Endothelial cell of umbilical vein (primary cell): ENCODE results near the gene CPNE5. TPM values are rescaled to one million over a fixed set of nuclear protein-coding genes. Genes with fewer than 3 reads are reported as not detected.

Experiments
- BruUV-seq: library from RNA; stranded (reverse); fragments of 400-500 nt; replicated peaks from 2 replicates; lab custom pipeline; 2021; lab: Mats Ljungman, UMichigan
- CTCF ChIA-PET: fragments of 300-600, 350-600 bp; sonication (Branson Sonifier 250); formaldehyde crosslinking; loops from one replicate; lab custom pipeline; 2021; ENCODE audit warnings: antibody characterized with exemption, inconsistent platforms; lab: Charles Lee
- POLR2A ChIA-PET: fragments of 300-600, 350-600 bp; sonication (Branson Sonifier 250); formaldehyde crosslinking; loops from one replicate; lab custom pipeline; 2021; ENCODE audit warnings: antibody characterized with exemption, inconsistent platforms; lab: Charles Lee
- DNase-seq: peaks from one replicate; pipeline ENCODE4 v3.0.0-alpha.2; 2011; ENCODE audit warnings: low read depth, low spot score
- FAIRE-seq: peaks from 2 replicates; lab custom pipeline; 2011; peaks lifted over from hg19 to GRCh38; lab: Jason Lieb, UNC
- H2AFZ ChIP-seq: 2 replicates; pipeline ENCODE4 v1.6.0; 2012; ENCODE audit warnings: low read depth, low read length, control low read depth, inconsistent platforms
- H3K27ac ChIP-seq: 2 replicates; pipeline ENCODE4 v1.5.1; 2011; ENCODE audit warnings: low read depth, mild to moderate bottlenecking, control low read depth, low read length, moderate library complexity; ENCODE audit not compliant: insufficient read depth
- H3K27me3 ChIP-seq, 2 experiments: 2 replicates each; pipeline versions ENCODE4 v1.6.0 to v1.6.1; 2011; ENCODE audit warnings: low read length in 2 of 2, mixed read lengths in 1 of 2; ENCODE audit not compliant: control insufficient read depth in 2 of 2, insufficient read depth in 2 of 2
- H3K36me3 ChIP-seq, 2 experiments: 2 replicates in 1 of 2; 3 replicates in 1 of 2; pipeline ENCODE4 v1.5.1; 2011; ENCODE audit warnings: low read length in 2 of 2, mild to moderate bottlenecking in 1 of 2, moderate library complexity in 1 of 2; ENCODE audit not compliant: control insufficient read depth in 2 of 2, insufficient read depth in 2 of 2; ENCODE audit errors: extremely low read depth in 1 of 2
- H3K4me1 ChIP-seq: 3 replicates; pipeline ENCODE4 v1.5.1; 2011; ENCODE audit warnings: mild to moderate bottlenecking, low read length; ENCODE audit not compliant: control insufficient read depth, insufficient read depth; ENCODE audit errors: extremely low read depth
- H3K4me2 ChIP-seq: 2 replicates; pipeline ENCODE4 v1.6.1; 2011; ENCODE audit warnings: low read length, control low read depth, mixed read lengths; ENCODE audit not compliant: insufficient read depth
- H3K4me3 ChIP-seq, 3 experiments: fragments of 200-600 bp in 1 of 3; sonication (generic), shearing (Covaris generic) in 1 of 3; replicated peaks in 1 of 3; 2 replicates each; pipeline ENCODE4 v1.5.1; 2011 to 2016; ENCODE audit warnings: control low read depth in 3 of 3, low read length in 3 of 3, mild to moderate bottlenecking in 2 of 3, inconsistent platforms in 1 of 3, low read depth in 1 of 3, moderate library complexity in 1 of 3; ENCODE audit not compliant: insufficient read depth in 1 of 3
- H3K79me2 ChIP-seq: 2 replicates; pipeline ENCODE4 v1.6.0; 2012; ENCODE audit warnings: low read length, inconsistent platforms; ENCODE audit not compliant: control insufficient read depth, insufficient read depth
- H3K9ac ChIP-seq: replicated peaks from 2 replicates; pipeline ENCODE3; 2011; ENCODE audit warnings: low read length, control low read depth; ENCODE audit not compliant: insufficient read depth; ENCODE audit errors: extremely low read depth
- H3K9me1 ChIP-seq: replicated peaks from 3 replicates; pipeline ENCODE4 v1.6.0; 2011; ENCODE audit warnings: mild to moderate bottlenecking, low read length; ENCODE audit not compliant: control insufficient read depth, insufficient read depth; ENCODE audit errors: extremely low read depth
- H3K9me3 ChIP-seq: replicated peaks from 2 replicates; pipeline ENCODE4 v1.5.1; 2012; ENCODE audit warnings: low read length, inconsistent platforms; ENCODE audit not compliant: control insufficient read depth, insufficient read depth
- H4K20me1 ChIP-seq: replicated peaks from 2 replicates; pipeline ENCODE3; 2011; ENCODE audit warnings: mild to moderate bottlenecking, low read length; ENCODE audit not compliant: control insufficient read depth, insufficient read depth; ENCODE audit errors: extremely low read depth
- CTCF ChIP-seq, 2 donors: IDR thresholded peaks; 1 replicate in 1 of 2; 2 replicates in 1 of 2; pipeline ENCODE4 v1.5.1; 2011; ENCODE audit warnings: low read length in 2 of 2, mild to moderate bottlenecking in 2 of 2, moderate library complexity in 2 of 2, control low read depth in 1 of 2, inconsistent platforms in 1 of 2, low read depth in 1 of 2; ENCODE audit not compliant: insufficient read depth in 1 of 2; ENCODE audit errors: extremely low read depth in 1 of 2
- FOS ChIP-seq: IDR thresholded peaks from 2 replicates; pipeline ENCODE4 v1.6.1; 2011; ENCODE audit warnings: mild to moderate bottlenecking, low read length, moderate library complexity, borderline replicate concordance; ENCODE audit not compliant: insufficient read depth
- JUN ChIP-seq: IDR thresholded peaks from 2 replicates; pipeline ENCODE4 v1.6.1; 2011; ENCODE audit warnings: borderline replicate concordance, low read depth; ENCODE audit not compliant: insufficient read length, insufficient read depth
- MYC ChIP-seq: IDR thresholded peaks from one replicate; pipeline ENCODE4 v1.6.1; 2011; ENCODE audit warnings: mild to moderate bottlenecking, low read depth, low read length
- POLR2A ChIP-seq: IDR thresholded peaks from 2 replicates; pipeline ENCODE4 v1.6.1; 2012; ENCODE audit warnings: low read depth, mild to moderate bottlenecking, control low read depth, low read length
- POLR2AphosphoS5 ChIP-seq: IDR thresholded peaks from 2 replicates; pipeline ENCODE4 v1.6.1; 2012; ENCODE audit warnings: low read depth, mild to moderate bottlenecking, control low read depth, low read length, moderate library complexity; ENCODE audit not compliant: insufficient read depth
- dilution Hi-C: fragments of 300-500 bp; cut with MboI; formaldehyde crosslinking; loops from one replicate; pipeline ENCODE4 v1.15.0; 2019; ENCODE audit warnings: low sequenced_read_pairs; ENCODE audit not compliant: extremely low pct_ligation_motif_present
- intact Hi-C: fragments of 100-400 bp; cut with micrococcal nuclease; formaldehyde crosslinking; loops from one replicate; pipeline ENCODE4 v1.10.0; 2022
- polyA plus RNA-seq, 4 experiments: library from polyadenylated mRNA; depleted of rRNA in 3 of 4; stranded (reverse) in 3 of 4; unstranded in 1 of 4; fragments of >200 nt; gene quantifications; 2 replicates each; pipeline versions ENCODE4 v1.2.1 to v1.2.3, GENCODE V29; 2011 to 2012; ENCODE audit warnings: missing spikeins in 1 of 4
- total RNA-seq: library from RNA; stranded (reverse); gene quantifications from 2 replicates; pipeline ENCODE4 v1.2.3, GENCODE V29; 2021
- TF ChIP-seq, protein P1 (sequence below): IDR thresholded peaks from 2 replicates; pipeline ENCODE4 v1.6.1; 2011; ENCODE audit not compliant: insufficient read depth, insufficient read length

CPNE5 gene
- total and polyA plus RNA-seq, 2 donors (not counting 3 experiments of a cell fraction or from before 2014, with no cell fraction given) = 18.8 to 49.4 TPM

DNA sequence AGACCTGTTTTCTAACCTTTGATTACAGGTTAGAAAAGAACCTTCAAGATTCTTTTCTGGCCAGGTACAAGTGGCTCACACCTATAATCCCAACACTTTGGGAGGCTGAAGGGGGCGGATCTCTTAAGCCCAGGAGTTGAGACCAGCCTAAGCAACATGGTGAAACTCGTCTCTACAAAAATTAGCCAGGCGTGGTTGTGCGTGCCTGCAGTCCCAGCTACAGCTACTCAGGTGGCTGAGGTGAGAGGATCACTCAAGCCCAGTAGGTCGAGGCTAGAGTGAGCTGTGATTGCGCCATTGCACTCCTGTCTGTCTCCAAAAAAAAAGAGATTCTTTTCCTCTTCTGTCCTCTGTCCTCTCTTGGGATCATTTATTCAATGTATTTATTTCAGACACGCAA lies 20.9 kb upstream of the CPNE5 start:
- H2AFZ ChIP-seq = no peak overlapping the region
- no peak for FAIRE-seq
- ChIA-PET CTCF (interaction anchor here (1.0 to 2.1 kb wide), 2 partner anchors 10 to 78 kb away, joined by 4 to 6 read pairs; no protein-coding TSS in a partner anchor), POLR2A (interaction anchor here (0.7 kb wide), 1 partner anchor 95 kb away, joined by 4 read pairs; no protein-coding TSS in a partner anchor)
- no peak overlapping the region for H3K4me2 ChIP-seq
- H3K9ac ChIP-seq = no peak overlapping the region
- intact Hi-C loops = no loop called here
- TF ChIP-seq CTCF (IDR thresholded peaks at IDR 0.05; ENCODE audit: extremely low read depth in 1 of 2, insufficient read depth in 1 of 2, low read depth in 1 of 2, low read length in 2 of 2) = no peak
- TF ChIP-seq, protein P1, sequence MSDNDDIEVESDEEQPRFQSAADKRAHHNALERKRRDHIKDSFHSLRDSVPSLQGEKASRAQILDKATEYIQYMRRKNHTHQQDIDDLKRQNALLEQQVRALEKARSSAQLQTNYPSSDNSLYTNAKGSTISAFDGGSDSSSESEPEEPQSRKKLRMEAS = no peak
- peaks cover 5 to 14% of the 10 kb centered on the region in 2 experiments for H3K36me3 ChIP-seq
- no peaks in the 10 kb centered on the region for H3K9me1 ChIP-seq
- H3K9me3 ChIP-seq = no peaks in the 10 kb centered on the region
- no peak overlapping the region for H3K4me3 ChIP-seq
- H3K79me2 ChIP-seq = peaks cover 25% of the 10 kb centered on the region
- H4K20me1 ChIP-seq = no peaks in the 10 kb centered on the region
- dilution Hi-C loops = no loop called here
- no peaks in the 10 kb centered on the region for H3K4me1 ChIP-seq
- no peaks in the 10 kb centered on the region for H3K27me3 ChIP-seq
- DNase-seq = no peak
- no peak overlapping the region for H3K27ac ChIP-seq
- no TSS peak for BruUV-seq

GRCh38 chr6:36858407-36858981 lies 19.2 kb upstream of the CPNE5 start:
- Histone ChIP-seq H3K4me2 (no peak overlapping the region), H3K9me3 (no peaks in the 10 kb centered on the region), H3K9ac (no peak overlapping the region), H3K27me3 (no peaks in the 10 kb centered on the region), H3K9me1 (no peaks in the 10 kb centered on the region), H3K36me3 (peaks cover under 1 to 14% of the 10 kb centered on the region in 2 experiments), H3K79me2 (peaks cover 10% of the 10 kb centered on the region), H3K27ac (no peak overlapping the region), H4K20me1 (no peaks in the 10 kb centered on the region), H3K4me3 (no peak overlapping the region), H2AFZ (no peak overlapping the region), H3K4me1 (peaks cover 4% of the 10 kb centered on the region)
- CTCF ChIA-PET = interaction anchor here (2.2 kb wide), 1 partner anchor 160 kb away, joined by 5 read pairs; no protein-coding TSS in a partner anchor
- no TSS peak for BruUV-seq
- POLR2A ChIA-PET = no interaction called here
- dilution Hi-C loops = no loop called here
- intact Hi-C loops = loop anchor here (10.0 kb wide), 1 partner anchor 234 kb away; no protein-coding TSS in a partner anchor
- FAIRE-seq (no peak), DNase-seq (no peak)
- TF ChIP-seq, protein P1 = no peak
- TF ChIP-seq POLR2AphosphoS5 (no peak), POLR2A (no peak), JUN (no peak), MYC (no peak), CTCF (IDR thresholded peaks at IDR 0.05; ENCODE audit: extremely low read depth in 1 of 2, insufficient read depth in 1 of 2, low read depth in 1 of 2, low read length in 2 of 2) (no peak), FOS (no peak)
